LNCAP (cell line): ENCODE results near the gene ARHGAP19.

ENCODE experiments used
- TF ChIP-seq, protein P1 (sequence below): fragments of 450-650 bp; IDR thresholded peaks from 2 replicates; pipeline ENCODE4 v1.5.1; 2017; ENCODE audit warnings: mild to moderate bottlenecking

The ARHGAP19 gene

DNA sequence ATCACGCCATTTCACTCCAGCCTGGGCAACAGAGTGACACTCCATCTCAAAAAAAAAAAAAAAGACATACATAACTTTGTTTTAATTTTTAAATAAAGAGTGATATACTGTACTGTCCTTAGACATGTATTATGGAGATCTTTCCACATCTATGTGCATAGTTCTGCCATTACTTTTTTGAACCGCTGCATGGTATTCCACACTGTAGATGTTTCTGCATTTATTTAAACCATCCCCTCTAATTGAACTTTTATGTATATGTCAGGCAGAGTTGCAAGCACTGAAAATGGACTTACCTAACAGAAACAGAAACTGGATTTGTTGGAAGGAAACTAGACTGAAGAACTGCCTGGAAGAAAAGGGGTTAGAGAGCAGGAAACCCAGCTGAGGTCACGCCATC, 8.5 kb upstream of the ARHGAP19 start:
- TF ChIP-seq, protein P1, sequence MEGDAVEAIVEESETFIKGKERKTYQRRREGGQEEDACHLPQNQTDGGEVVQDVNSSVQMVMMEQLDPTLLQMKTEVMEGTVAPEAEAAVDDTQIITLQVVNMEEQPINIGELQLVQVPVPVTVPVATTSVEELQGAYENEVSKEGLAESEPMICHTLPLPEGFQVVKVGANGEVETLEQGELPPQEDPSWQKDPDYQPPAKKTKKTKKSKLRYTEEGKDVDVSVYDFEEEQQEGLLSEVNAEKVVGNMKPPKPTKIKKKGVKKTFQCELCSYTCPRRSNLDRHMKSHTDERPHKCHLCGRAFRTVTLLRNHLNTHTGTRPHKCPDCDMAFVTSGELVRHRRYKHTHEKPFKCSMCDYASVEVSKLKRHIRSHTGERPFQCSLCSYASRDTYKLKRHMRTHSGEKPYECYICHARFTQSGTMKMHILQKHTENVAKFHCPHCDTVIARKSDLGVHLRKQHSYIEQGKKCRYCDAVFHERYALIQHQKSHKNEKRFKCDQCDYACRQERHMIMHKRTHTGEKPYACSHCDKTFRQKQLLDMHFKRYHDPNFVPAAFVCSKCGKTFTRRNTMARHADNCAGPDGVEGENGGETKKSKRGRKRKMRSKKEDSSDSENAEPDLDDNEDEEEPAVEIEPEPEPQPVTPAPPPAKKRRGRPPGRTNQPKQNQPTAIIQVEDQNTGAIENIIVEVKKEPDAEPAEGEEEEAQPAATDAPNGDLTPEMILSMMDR: no peak

DNA sequence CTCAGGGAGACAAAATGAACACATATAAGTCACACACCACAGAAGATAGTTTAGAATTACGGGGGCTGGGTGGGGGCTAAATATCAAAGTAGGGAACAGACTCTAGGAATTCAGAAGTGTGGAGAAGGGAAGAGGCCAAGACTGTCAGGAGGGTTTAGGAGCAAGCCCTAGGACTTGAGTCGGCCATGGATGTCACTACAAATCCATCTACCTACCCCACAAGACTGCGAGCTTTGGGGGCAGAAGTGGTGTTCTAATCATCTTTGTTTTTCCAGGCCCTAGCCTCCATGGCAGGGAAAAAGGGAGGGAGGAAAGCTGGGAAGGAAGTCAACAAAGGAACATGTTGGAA, 5.8 kb upstream of the ARHGAP19 start:
- TF ChIP-seq, protein P1: no peak

DNA sequence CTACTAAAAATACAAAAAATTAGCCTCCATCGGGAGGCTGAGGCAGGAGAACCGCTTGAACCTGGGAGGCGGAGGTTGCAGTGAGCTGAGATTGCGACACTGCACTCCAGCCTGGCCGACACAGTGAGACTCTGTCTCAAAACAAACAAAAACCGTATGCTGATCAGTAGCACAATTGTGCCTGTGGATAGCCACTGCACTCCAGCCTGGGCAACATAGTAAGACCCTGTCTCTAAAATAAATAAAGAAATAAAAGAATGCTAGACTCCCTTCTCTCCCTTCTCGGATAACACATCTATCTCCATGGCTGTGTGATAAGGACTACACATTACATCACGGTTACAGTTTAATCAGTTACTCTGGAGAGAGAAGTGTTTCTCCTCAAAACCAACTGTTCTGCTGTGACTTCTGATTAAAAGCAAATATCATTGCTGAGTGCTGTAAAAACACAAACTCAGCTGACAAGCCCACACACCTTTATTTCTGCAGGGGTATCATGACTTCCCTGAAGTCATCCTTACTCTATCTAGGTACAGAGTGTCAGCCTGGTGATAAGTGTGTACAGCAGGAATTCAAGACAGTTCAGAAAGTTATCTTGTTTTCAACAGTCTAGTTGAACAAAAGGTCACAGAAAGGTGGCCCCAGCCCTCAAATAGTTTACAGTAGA, 5.3 kb upstream of the ARHGAP19 start:
- TF ChIP-seq, protein P1: no peak

DNA sequence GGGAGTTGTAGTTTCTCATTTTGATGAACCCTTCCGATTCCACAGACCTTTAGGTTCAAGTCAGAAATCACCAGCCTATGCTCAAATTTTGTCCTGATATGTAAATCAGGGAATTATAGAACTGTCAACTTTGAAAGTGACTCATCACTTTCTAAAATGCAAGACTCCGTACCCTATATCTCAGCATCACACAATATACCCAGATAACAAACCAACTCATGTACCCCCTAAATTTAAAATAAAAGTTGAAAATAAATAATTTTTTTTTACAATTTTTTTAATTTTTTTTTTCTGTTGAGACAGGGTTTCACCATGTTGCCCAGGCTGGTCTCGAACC, 393 bp upstream of the ARHGAP19 start:
- TF ChIP-seq, protein P1: no peak

GRCh38 chr10:97291357-97292096, 910 bp downstream of the ARHGAP19 start:
- TF ChIP-seq, protein P1: no peak

DNA sequence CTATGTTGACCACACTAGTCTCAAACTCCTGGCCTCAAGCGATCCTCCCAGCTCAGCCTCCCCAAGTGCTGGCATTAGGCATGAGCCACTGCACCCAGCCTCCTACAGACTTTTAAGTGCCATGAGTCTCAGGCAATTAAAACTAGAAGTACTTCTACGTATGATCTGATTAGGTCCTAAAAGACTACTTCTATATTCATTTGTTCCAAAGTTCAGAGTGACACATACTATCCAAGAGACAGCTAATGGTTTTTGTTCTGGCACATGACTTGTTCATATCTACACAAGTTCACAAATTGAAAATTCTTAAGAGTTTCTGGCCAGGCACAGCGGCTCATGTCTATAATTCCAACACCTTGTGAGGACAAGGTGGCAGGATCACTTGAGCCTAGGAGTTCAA, 11.7 kb downstream of the ARHGAP19 start:
- TF ChIP-seq, protein P1: no peak

DNA sequence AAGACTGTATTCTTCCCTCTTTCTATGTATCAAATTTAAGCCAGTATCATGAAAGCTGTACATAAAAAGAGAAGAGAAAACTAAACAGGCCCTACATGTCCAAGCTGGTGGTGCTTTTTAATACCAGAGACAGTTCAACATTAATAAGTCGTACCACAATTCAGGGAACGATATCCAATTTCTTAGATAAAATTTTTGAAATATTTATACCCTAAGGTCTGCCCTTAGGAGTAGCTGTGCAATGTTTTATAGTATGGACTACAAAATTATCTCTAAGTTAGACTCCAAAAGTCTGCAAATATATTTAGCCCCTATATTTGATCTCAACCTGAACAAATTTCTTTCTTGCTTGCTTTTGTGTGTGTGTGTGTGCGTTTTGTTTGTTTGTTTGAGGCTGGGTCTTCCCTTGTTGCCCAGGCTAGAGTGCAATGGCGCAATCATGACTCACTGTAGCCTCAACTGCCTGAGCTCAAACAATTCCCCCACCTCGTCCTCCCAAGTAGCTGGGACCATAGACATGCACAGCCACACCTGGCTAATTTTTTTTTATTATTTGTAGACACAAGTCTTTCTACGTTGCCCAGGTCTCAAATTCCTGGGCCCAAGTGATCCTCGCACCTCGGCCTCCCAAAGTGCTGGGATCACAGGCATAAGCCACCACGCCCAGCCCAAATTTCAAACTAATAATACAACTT, 13.2 kb downstream of the ARHGAP19 start:
- TF ChIP-seq, protein P1: no peak
